HepG2 (cell line): ENCODE measurements around the gene IGFALS. TPM values are rescaled to one million over a fixed set of nuclear protein-coding genes. Genes with fewer than 3 reads are reported as not detected.

Experiments used
- CREM ChIP-seq, 2 experiments: sonication (generic) in 1 of 2; formaldehyde crosslinking in 1 of 2; IDR thresholded peaks; 2 replicates each; pipeline versions ENCODE4 v1.4.0 to v1.6.1; 2016 to 2020; ENCODE audit warnings: antibody characterized with exemption in 1 of 2, mild to moderate bottlenecking in 1 of 2, missing genetic modification reagents in 1 of 2
- HOXA3 ChIP-seq: sonication (generic); formaldehyde crosslinking; IDR thresholded peaks from 2 replicates; pipeline ENCODE4 v1.5.0; 2020; ENCODE audit warnings: missing genetic modification reagents
- MXD4 ChIP-seq: IDR thresholded peaks from 2 replicates; pipeline ENCODE4 v1.6.1; 2016; ENCODE audit warnings: mild to moderate bottlenecking, missing biosample characterization, missing genetic modification reagents
- SAP130 ChIP-seq: IDR thresholded peaks from 2 replicates; pipeline ENCODE4 v1.6.1; 2016; ENCODE audit warnings: low read depth
- SMAD1 ChIP-seq: sonication (generic); formaldehyde crosslinking; IDR thresholded peaks from 2 replicates; pipeline ENCODE4 v1.4.0; 2020; ENCODE audit warnings: missing genetic modification reagents, low read depth, mild to moderate bottlenecking, borderline replicate concordance
- YEATS2 ChIP-seq: sonication (generic); formaldehyde crosslinking; IDR thresholded peaks from 2 replicates; pipeline ENCODE4 v1.4.0; 2020; ENCODE audit warnings: missing genetic modification reagents, borderline replicate concordance
- ZNF224 ChIP-seq: sonication (generic); formaldehyde crosslinking; IDR thresholded peaks from 2 replicates; pipeline ENCODE4 v1.5.0; 2020; ENCODE audit warnings: mild to moderate bottlenecking, missing genetic modification reagents
- ZNF703 ChIP-seq: sonication (generic); formaldehyde crosslinking; IDR thresholded peaks from 2 replicates; pipeline ENCODE4 v1.5.1; 2020; ENCODE audit warnings: missing genetic modification reagents, mild to moderate bottlenecking, moderate library complexity, borderline replicate concordance
- polyA plus RNA-seq, 8 experiments: library from polyadenylated mRNA; depleted of rRNA in 3 of 8; stranded (reverse) in 7 of 8; unstranded in 1 of 8; fragments of >200 nt; fragmentation: Illumina TruSeq in 4 of 8; extraction: Trizol in 4 of 8; gene quantifications; 2 replicates each; pipeline versions ENCODE4 v1.2.1 to v1.2.3, GENCODE V29; 2011 to 2016; ENCODE audit warnings: low read depth in 4 of 8, missing spikeins in 1 of 8, mixed read lengths in 1 of 8; ENCODE audit not compliant: insufficient read depth in 1 of 8
- total RNA-seq, 5 experiments: library from RNA; depleted of rRNA; stranded (reverse); fragments of >200 nt; fragmentation: Illumina TruSeq; extraction: Trizol; gene quantifications; 2 replicates each; pipeline ENCODE4 v1.2.3, GENCODE V29; 2016; ENCODE audit warnings: low read depth in 1 of 5
- TF ChIP-seq, protein P1 (sequence below): sonication (generic); formaldehyde crosslinking; IDR thresholded peaks from 2 replicates; pipeline ENCODE4 v1.5.1; 2020; ENCODE audit warnings: mild to moderate bottlenecking, missing genetic modification reagents, moderate library complexity
- TF ChIP-seq, protein P2 (sequence below): IDR thresholded peaks from 2 replicates; pipeline ENCODE4 v1.6.1; 2016; ENCODE audit warnings: control low read depth
- TF ChIP-seq, protein P3 (sequence below), 2 experiments: sonication (generic) in 1 of 2; formaldehyde crosslinking in 1 of 2; IDR thresholded peaks; 2 replicates each; pipeline versions ENCODE4 v1.4.0 to v1.6.1; 2016 to 2020; ENCODE audit warnings: borderline replicate concordance in 1 of 2, low read depth in 1 of 2, mild to moderate bottlenecking in 1 of 2, missing genetic modification reagents in 1 of 2
- TF ChIP-seq, protein P4 (sequence below): sonication (generic); formaldehyde crosslinking; IDR thresholded peaks from 2 replicates; pipeline ENCODE4 v1.4.0; 2020; ENCODE audit warnings: mild to moderate bottlenecking, missing genetic modification reagents, borderline replicate concordance
- TF ChIP-seq, protein P5 (sequence below): sonication (generic); formaldehyde crosslinking; IDR thresholded peaks from 2 replicates; pipeline ENCODE4 v1.4.0; 2020; ENCODE audit warnings: missing genetic modification reagents

Gene IGFALS
- total and polyA plus RNA-seq, 2 of the 13 experiments (the other 11 are each of a cell fraction or from before 2014, with no cell fraction given), result 0.34 to 2.4 TPM

DNA sequence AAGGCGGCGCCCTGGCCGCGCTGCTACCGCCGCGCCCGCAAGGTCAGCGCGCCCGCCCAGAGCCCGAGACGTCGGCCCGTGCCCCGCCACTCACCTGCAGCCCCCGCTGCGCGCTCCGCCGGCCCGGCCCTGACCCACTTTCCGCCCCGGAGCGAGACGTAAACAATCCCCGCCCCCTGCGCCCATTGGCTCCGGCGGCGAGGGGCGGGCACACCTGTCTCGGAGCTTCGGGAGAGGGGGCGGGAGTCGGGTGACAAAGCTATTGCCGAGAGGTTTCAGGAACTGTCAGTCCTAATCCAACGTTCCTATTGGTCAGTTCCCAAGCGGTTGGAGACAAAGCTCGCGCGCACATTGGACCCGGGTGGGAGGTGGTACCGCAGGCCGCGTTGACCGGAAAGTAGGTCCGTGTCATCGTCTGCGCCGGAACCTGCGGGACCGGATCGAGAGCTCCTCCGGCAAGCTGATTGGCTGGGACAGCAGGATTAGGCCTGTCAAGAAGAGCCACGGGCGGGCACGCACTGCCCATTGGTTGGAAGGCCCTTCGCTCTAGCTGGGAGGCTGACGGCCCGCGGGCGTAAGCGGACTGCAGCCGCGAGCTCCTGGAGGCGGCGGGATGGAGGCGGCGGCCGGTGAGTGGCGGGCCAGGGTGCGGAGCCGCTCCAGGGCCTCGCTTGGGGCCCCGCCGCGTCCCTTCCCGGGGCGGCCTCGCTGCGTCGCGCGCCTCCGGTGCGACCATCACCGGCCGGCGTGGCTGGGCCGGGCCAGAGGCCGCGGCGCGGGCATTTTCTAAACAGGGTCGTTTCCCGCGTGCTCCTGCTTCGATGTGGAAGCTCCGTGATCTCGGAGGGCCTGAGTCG is 10.9 kb downstream of the IGFALS start, which contains the start of the genes NUBP2 and SPSB3 (continued):
- TF ChIP-seq, protein P1, sequence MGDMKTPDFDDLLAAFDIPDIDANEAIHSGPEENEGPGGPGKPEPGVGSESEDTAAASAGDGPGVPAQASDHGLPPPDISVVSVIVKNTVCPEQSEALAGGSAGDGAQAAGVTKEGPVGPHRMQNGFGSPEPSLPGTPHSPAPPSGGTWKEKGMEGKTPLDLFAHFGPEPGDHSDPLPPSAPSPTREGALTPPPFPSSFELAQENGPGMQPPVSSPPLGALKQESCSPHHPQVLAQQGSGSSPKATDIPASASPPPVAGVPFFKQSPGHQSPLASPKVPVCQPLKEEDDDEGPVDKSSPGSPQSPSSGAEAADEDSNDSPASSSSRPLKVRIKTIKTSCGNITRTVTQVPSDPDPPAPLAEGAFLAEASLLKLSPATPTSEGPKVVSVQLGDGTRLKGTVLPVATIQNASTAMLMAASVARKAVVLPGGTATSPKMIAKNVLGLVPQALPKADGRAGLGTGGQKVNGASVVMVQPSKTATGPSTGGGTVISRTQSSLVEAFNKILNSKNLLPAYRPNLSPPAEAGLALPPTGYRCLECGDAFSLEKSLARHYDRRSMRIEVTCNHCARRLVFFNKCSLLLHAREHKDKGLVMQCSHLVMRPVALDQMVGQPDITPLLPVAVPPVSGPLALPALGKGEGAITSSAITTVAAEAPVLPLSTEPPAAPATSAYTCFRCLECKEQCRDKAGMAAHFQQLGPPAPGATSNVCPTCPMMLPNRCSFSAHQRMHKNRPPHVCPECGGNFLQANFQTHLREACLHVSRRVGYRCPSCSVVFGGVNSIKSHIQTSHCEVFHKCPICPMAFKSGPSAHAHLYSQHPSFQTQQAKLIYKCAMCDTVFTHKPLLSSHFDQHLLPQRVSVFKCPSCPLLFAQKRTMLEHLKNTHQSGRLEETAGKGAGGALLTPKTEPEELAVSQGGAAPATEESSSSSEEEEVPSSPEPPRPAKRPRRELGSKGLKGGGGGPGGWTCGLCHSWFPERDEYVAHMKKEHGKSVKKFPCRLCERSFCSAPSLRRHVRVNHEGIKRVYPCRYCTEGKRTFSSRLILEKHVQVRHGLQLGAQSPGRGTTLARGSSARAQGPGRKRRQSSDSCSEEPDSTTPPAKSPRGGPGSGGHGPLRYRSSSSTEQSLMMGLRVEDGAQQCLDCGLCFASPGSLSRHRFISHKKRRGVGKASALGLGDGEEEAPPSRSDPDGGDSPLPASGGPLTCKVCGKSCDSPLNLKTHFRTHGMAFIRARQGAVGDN, result peak; percentile 44
- TF ChIP-seq YEATS2 (CRISPR knock-in tag), result peak; percentile 90
- peak; percentile 98 for TF ChIP-seq CREM (IDR thresholded peaks at IDR 0.05)
- TF ChIP-seq CREM (CRISPR knock-in tag; IDR thresholded peaks at IDR 0.05), result peak; percentile 75
- peak; percentile 94 for TF ChIP-seq HOXA3 (CRISPR knock-in tag)
- TF ChIP-seq ZNF703 (CRISPR knock-in tag), result no peak
- TF ChIP-seq, protein P2, sequence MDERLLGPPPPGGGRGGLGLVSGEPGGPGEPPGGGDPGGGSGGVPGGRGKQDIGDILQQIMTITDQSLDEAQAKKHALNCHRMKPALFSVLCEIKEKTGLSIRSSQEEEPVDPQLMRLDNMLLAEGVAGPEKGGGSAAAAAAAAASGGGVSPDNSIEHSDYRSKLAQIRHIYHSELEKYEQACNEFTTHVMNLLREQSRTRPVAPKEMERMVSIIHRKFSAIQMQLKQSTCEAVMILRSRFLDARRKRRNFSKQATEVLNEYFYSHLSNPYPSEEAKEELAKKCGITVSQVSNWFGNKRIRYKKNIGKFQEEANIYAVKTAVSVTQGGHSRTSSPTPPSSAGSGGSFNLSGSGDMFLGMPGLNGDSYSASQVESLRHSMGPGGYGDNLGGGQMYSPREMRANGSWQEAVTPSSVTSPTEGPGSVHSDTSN, result peak; percentile 94
- 0 out of 2 replicates have a peak, but pooled peaks have one; percentile 56 for TF ChIP-seq SMAD1
- TF ChIP-seq, protein P3, sequence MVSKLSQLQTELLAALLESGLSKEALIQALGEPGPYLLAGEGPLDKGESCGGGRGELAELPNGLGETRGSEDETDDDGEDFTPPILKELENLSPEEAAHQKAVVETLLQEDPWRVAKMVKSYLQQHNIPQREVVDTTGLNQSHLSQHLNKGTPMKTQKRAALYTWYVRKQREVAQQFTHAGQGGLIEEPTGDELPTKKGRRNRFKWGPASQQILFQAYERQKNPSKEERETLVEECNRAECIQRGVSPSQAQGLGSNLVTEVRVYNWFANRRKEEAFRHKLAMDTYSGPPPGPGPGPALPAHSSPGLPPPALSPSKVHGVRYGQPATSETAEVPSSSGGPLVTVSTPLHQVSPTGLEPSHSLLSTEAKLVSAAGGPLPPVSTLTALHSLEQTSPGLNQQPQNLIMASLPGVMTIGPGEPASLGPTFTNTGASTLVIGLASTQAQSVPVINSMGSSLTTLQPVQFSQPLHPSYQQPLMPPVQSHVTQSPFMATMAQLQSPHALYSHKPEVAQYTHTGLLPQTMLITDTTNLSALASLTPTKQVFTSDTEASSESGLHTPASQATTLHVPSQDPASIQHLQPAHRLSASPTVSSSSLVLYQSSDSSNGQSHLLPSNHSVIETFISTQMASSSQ (IDR thresholded peaks at IDR 0.05; ENCODE audit: low read depth), result 0 out of 2 replicates have a peak, but pooled peaks have one; percentile 11
- TF ChIP-seq, protein P3 (CRISPR knock-in tag; IDR thresholded peaks at IDR 0.05; ENCODE audit: borderline replicate concordance), result no peak
- peak; percentile 94 for TF ChIP-seq SAP130 (CRISPR knock-in tag)
- TF ChIP-seq ZNF224 (CRISPR knock-in tag), result no peak
- TF ChIP-seq, protein P4, sequence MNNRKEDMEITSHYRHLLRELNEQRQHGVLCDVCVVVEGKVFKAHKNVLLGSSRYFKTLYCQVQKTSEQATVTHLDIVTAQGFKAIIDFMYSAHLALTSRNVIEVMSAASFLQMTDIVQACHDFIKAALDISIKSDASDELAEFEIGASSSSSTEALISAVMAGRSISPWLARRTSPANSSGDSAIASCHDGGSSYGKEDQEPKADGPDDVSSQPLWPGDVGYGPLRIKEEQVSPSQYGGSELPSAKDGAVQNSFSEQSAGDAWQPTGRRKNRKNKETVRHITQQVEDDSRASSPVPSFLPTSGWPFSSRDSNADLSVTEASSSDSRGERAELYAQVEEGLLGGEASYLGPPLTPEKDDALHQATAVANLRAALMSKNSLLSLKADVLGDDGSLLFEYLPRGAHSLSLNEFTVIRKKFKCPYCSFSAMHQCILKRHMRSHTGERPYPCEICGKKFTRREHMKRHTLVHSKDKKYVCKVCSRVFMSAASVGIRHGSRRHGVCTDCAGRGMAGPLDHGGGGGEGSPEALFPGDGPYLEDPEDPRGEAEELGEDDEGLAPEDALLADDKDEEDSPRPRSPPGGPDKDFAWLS (CRISPR knock-in tag), result no peak
- TF ChIP-seq, protein P5, sequence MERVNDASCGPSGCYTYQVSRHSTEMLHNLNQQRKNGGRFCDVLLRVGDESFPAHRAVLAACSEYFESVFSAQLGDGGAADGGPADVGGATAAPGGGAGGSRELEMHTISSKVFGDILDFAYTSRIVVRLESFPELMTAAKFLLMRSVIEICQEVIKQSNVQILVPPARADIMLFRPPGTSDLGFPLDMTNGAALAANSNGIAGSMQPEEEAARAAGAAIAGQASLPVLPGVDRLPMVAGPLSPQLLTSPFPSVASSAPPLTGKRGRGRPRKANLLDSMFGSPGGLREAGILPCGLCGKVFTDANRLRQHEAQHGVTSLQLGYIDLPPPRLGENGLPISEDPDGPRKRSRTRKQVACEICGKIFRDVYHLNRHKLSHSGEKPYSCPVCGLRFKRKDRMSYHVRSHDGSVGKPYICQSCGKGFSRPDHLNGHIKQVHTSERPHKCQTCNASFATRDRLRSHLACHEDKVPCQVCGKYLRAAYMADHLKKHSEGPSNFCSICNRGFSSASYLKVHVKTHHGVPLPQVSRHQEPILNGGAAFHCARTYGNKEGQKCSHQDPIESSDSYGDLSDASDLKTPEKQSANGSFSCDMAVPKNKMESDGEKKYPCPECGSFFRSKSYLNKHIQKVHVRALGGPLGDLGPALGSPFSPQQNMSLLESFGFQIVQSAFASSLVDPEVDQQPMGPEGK (CRISPR knock-in tag), result peak; percentile 46; the same call in 1 of the 2 replicates
- TF ChIP-seq MXD4 (CRISPR knock-in tag), result peak; percentile 53; the same call in 1 of the 2 replicates
